Stimulated activated CD4-positive, alpha-beta T cell treated with anti-CD3 and anti-CD28 coated beads, TNF-alpha, amount 100 ng/mL, for 1 hour (primary cell): ENCODE measurements around the gene CNTNAP4.

Experiments
- DNase-seq, 3 donors: peaks; one replicate each; pipeline ENCODE4 v3.0.0-alpha.2; 2020; ENCODE audit warnings: low read depth in 3 of 3, low spot score in 1 of 3

The CNTNAP4 gene

GRCh38 chr16:76576526-76576925 is 299.3 kb downstream of the CNTNAP4 start:
- no peak for DNase-seq

GRCh38 chr16:76577003-76577402 is 299.8 kb downstream of the CNTNAP4 start:
- no peak for DNase-seq

GRCh38 chr16:76579277-76579922 is 302.2 kb downstream of the CNTNAP4 start:
- no peak for DNase-seq

- DNase-seq, result no peak
Observed at GRCh38 chr16:76583466-76583865, 306.3 kb downstream of the CNTNAP4 start.

- DNase-seq, result no peak
Observed at GRCh38 chr16:76583945-76584344, 306.7 kb downstream of the CNTNAP4 start.

- no peak for DNase-seq
Observed at GRCh38 chr16:76598498-76598897, 321.3 kb downstream of the CNTNAP4 start.

- DNase-seq, result no peak
Observed at GRCh38 chr16:76607317-76607716, 330.1 kb downstream of the CNTNAP4 start.
